Renal cortical epithelial cell (primary cell): ENCODE measurements around the gene KLHDC1. TPM values are rescaled to one million over a fixed set of nuclear protein-coding genes. Genes with fewer than 3 reads are reported as not detected.

Experiments
- DNase-seq: peaks from one replicate; pipeline ENCODE4 v3.0.0-alpha.2; 2011; ENCODE audit warnings: low read depth
- total RNA-seq: library from RNA; depleted of rRNA; stranded (reverse); fragments of >200 nt; gene quantifications from 2 replicates; pipeline ENCODE4 v1.2.3, GENCODE V29; 2014

Gene KLHDC1
- total RNA-seq, 1 donor from 2014 or later = 4.3 TPM

DNA sequence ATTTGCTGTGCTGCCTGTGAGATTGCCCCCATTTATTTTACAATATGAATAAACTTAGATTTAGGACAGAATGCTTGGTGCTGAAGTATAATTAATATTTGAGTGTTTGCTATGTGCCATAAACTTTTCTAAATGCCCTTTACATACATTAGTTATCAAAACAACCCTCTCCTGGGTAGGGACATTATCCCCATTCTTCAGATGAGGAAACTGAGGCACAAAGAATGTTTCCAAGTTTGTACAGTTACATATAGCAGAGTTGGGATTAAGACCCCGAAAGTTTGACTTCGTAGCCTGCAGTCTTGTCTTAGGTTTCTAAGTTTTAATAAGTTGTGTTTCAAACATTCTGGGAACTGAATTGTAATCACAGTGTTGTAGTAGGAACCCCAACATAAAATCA, 93.4 kb downstream of the KLHDC1 start:
- DNase-seq = no peak

DNA sequence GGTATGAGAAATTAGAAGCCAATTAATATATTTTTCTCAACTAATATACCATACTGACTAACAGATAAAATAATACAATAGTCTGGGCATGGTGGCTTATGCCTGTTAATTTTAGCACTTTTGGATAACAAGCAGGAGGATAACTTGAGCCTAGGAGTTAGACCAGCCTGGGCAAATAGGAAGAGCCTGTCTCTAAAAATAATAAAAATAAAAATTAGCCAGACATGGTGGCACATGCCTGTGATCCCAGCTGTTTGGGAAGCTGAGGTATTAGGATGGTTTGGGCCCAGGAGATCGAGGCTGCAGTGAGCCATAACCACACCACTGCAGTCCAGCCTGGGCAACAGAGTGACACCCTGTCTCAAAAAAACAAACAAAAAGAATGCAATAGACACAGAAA, 99.7 kb downstream of the KLHDC1 start:
- no peak for DNase-seq

DNA sequence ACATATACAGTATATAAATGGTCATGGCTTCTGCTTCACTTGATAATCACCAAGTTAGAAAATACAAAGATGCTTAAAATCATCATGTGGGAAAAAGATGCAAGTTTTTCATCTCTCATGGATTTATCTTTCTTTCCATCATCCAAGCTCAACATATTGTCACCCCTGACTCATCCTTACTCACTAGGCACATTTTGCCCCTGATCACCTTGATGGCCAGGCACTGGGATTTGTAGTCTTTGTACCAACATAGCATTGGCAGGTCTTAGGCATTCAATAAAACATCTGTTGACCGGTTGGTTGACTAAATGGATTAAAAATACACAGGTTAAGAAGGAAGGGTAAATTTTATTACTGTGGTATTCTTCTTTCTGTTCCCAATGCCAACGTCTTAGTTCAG, 103.1 kb downstream of the KLHDC1 start:
- no peak for DNase-seq

Other genes with a start within 250 kb of the KLHDC1 start
- 336 and 4,414 TPM in 2 replicates for gene RPS29, start 106.7 kb upstream of the KLHDC1 start, total RNA-seq
- gene LRR1, start 94.2 kb upstream of the KLHDC1 start, total RNA-seq = 7.4 and 21.2 TPM in 2 replicates
- 238 and 277 TPM in 2 replicates for gene RPL36AL, start 72.5 kb upstream of the KLHDC1 start, total RNA-seq
- 54.3 and 107 TPM in 2 replicates for gene MGAT2, start 72.3 kb upstream of the KLHDC1 start, total RNA-seq
- gene DNAAF2, start 57.9 kb upstream of the KLHDC1 start, total RNA-seq = 17.4 and 19.8 TPM in 2 replicates
- 1.9 and 11.6 TPM in 2 replicates for gene POLE2, start 4.9 kb upstream of the KLHDC1 start, total RNA-seq
- gene KLHDC2, start 75.0 kb downstream of the KLHDC1 start, total RNA-seq = 45.5 and 78.1 TPM in 2 replicates
- 27.8 and 117 TPM in 2 replicates for gene NEMF, start 159.7 kb downstream of the KLHDC1 start, total RNA-seq
- 103 and 113 TPM in 2 replicates for gene ARF6, start 200.0 kb downstream of the KLHDC1 start, total RNA-seq